Activated CD4-positive, alpha-beta memory T cell treated with anti-CD3 and anti-CD28 coated beads, Interleukin-2, amount 10 ng/mL, durations not matched to agents 7 days and 5 days (primary cell): Measurements from ENCODE around the gene SDCCAG8. TPM values are rescaled to one million over a fixed set of nuclear protein-coding genes. Genes with fewer than 3 reads are reported as not detected.
A peak's percentile ranks its signal among the peaks of the same experiment; 100 is the strongest.

Experiments used
- CTCF ChIA-PET: fragments of 350-600 bp; sonication (Branson Sonifier 250); formaldehyde crosslinking; loops from one replicate; lab custom pipeline; 2021; ENCODE audit warnings: antibody characterized with exemption, inconsistent platforms; lab: Charles Lee
- POLR2A ChIA-PET: fragments of 350-600 bp; sonication (Branson Sonifier 250); formaldehyde crosslinking; loops from one replicate; lab custom pipeline; 2021; ENCODE audit warnings: antibody characterized with exemption; lab: Charles Lee
- DNase-seq: peaks from one replicate; pipeline ENCODE4 v3.0.0-alpha.2; 2020
- H3K27ac Mint-ChIP-seq: one replicate; pipeline ENCODE4 v1.8.0; 2021; ENCODE audit warnings: mild to moderate bottlenecking, mixed read lengths
- H3K27me3 Mint-ChIP-seq: one replicate; pipeline ENCODE4 v1.8.0; 2021; ENCODE audit warnings: mixed read lengths
- H3K36me3 Mint-ChIP-seq: one replicate; pipeline ENCODE4 v1.8.0; 2021; ENCODE audit warnings: low read depth, mixed read lengths
- H3K4me1 Mint-ChIP-seq: one replicate; pipeline ENCODE4 v1.8.0; 2021; ENCODE audit warnings: mixed read lengths
- H3K4me3 Mint-ChIP-seq: one replicate; pipeline ENCODE4 v1.8.0; 2021; ENCODE audit warnings: mild to moderate bottlenecking, mixed read lengths
- H3K9me3 Mint-ChIP-seq: one replicate; pipeline ENCODE4 v1.8.0; 2021; ENCODE audit warnings: mixed read lengths
- total RNA-seq, 2 experiments: library from RNA; stranded (reverse); gene quantifications; one replicate each; pipeline ENCODE4 v1.2.3, GENCODE V29; 2021

The SDCCAG8 gene
- total RNA-seq, 2 experiments from 2014 or later, result 18.8 to 20.3 TPM

DNA sequence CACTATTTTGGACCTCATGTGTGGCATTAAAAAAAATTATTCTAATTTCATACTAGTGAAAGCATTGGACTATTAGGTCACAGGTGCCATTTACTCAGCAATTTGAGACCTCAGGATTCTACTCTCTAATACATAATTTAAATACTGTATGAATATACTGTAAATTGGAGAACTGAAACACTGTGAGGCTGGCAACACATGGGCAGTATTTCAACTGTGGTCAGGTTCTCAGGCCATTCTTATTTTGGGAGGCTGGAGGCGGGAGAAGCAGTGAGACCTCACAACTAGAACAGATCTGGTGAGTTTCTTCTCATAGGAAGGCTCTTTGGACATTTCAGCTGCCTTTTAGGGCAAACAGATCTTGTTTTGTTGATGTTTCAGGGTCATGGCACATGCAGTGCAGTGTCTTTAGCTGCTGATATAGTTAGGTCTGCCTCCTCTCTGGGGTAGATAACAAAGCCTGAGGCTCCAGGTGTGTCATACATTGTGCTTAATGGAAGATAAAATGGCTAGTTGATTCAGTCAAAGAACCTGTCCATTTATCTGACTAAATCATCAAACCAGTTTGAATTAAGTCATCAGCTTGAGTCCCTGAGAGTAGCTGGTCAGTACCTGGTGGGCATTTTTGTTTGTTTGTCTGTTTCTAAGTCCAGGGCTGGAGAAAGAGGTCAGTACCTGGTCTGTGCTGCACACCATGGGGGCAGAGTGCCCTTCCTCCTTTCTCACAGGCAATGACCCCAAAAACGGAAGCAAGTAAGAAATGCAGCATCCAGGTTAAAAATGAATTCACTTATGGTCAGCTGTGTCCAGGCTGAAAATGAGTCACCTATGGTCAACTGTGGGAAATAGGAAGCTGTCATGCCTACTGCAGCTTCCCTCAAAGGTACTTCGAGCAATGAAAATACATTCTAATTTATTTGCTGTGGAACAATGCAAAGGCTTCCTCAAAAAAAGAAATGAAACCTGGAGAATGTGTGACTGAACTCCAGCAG is 216.2 kb downstream of the SDCCAG8 start:
- ChIA-PET CTCF (no interaction called here), POLR2A (no interaction called here)
- no peak for DNase-seq
- H3K27ac Mint-ChIP-seq, result no peak overlapping the region
- H3K4me1 Mint-ChIP-seq, result peaks cover 5% of the 10 kb centered on the region
- no peaks in the 10 kb centered on the region for H3K27me3 Mint-ChIP-seq
- H3K36me3 Mint-ChIP-seq, result no peaks in the 10 kb centered on the region
- no peak overlapping the region for H3K4me3 Mint-ChIP-seq
- no peaks in the 10 kb centered on the region for H3K9me3 Mint-ChIP-seq

DNA sequence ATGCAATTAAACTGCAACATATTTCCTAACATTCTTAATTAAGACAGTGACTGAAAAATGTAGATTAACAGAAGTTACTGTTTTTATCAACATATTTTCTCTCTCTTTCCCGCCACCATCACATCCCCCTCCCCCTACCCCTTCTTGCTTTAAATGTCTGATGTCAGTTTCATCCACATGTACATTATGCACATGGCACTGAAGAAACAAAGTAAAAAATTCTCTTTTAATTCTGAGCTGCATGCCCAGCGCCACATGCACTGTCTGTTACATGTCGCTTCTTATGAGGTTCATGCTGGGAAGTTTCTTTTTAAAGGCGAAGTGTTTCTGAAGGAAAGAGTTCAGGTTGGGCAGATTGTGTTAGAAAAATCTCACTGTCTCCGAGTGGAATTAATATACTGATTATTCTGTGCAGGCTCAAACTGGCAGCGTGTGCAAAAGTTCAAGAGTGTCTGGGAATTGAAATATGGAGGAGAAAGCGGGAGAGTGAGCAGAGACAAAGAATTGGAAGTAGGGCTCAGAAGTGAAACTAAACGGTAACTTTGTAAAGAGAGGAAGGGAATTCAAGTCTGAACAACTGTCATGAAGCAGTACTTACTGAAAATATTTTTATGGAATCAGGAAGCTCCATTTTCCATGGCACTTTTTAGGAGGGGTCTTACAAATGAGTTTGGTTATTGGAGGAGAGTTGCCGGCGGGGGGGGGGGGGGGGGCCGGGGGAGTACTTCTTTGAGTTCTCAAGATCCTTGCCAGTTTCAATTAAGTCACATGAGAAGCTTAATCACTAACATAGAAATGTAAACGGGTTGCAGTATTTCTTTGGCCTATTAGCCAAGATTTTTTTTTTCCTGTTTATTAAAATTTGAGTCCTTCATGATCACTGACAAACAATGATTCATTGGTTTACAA is 217.6 kb downstream of the SDCCAG8 start:
- H3K4me1 Mint-ChIP-seq, result peaks cover 5% of the 10 kb centered on the region
- DNase-seq, result no peak
- ChIA-PET CTCF (interaction anchor here (1.2 kb wide), 1 partner anchor 129 kb away, joined by 3 read pairs; no protein-coding TSS in a partner anchor), POLR2A (no interaction called here)
- H3K36me3 Mint-ChIP-seq, result no peaks in the 10 kb centered on the region
- no peaks in the 10 kb centered on the region for H3K27me3 Mint-ChIP-seq
- H3K27ac Mint-ChIP-seq, result no peak overlapping the region
- H3K9me3 Mint-ChIP-seq, result no peaks in the 10 kb centered on the region
- peak overlapping the region; percentile 50 for H3K4me3 Mint-ChIP-seq

DNA sequence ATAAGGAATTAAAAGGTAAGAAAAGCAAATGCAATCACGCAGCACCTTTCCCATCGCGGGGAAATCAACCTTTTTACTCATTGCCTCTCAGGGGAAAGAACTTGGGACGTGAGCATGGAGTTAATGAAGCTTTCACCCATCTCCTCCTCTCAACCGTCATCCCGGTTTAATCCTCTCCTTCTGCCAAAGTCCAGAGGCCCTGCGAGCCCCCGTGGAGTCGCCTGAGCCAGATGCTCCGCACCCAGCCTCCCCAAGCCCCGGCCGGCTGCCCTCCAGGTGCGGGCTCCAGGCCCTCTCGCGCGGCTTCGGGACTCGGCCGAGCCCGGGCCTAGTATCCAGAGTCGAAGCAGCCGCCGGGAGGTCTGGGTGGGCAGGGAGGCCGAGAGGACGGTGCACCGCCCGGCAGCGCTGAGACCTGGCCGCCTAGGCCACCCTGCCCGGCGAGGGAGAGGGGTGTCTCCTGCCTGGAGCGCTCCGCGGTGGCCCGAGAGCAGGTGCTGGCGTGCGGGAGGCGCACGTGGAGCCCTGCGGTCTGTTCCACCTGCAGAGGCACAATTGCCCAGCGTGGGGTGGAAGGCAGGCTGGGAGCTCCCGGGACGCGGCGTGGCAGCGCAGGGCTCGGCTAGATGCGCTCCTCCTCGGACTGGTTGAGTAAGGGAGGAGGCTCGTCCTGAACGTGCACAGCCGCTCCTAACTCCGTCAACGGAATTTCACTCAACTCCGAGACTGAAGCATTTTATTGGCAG is 218.5 kb downstream of the SDCCAG8 start:
- no peak for DNase-seq
- Mint-ChIP-seq H3K27ac (no peak overlapping the region), H3K4me3 (no peak overlapping the region), H3K9me3 (no peaks in the 10 kb centered on the region), H3K36me3 (no peaks in the 10 kb centered on the region), H3K4me1 (peaks cover 5% of the 10 kb centered on the region), H3K27me3 (no peaks in the 10 kb centered on the region)
- ChIA-PET POLR2A (no interaction called here), CTCF (interaction anchor here (1.2 kb wide), 1 partner anchor 130 kb away, joined by 3 read pairs; no protein-coding TSS in a partner anchor)

DNA sequence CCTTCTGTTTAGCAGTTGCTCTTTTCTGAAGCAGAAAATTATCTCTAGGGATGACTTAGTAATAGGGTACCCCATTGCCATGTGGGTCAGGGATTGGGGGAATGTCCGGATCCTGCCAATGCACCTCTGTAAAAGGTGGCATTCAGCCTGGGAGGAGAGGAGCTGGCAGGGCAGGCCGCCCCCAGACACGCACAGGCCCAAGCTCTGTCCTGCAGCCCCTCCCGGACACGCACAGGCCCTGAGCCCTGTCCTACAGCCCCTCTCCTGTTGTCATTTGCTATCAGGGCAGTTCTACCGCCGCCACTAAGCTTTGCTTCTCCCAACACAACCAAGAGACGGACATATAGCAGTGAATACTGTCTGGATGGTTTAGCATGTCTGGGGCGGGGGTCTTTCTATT is 219.1 kb downstream of the SDCCAG8 start:
- CTCF ChIA-PET, result no interaction called here
- Mint-ChIP-seq H3K36me3 (no peaks in the 10 kb centered on the region), H3K27ac (no peak overlapping the region), H3K4me3 (no peak overlapping the region), H3K9me3 (no peaks in the 10 kb centered on the region), H3K27me3 (no peaks in the 10 kb centered on the region), H3K4me1 (peaks cover 5% of the 10 kb centered on the region)
- DNase-seq, result no peak
- POLR2A ChIA-PET, result no interaction called here

GRCh38 chr1:243475966-243476365 is 220.1 kb downstream of the SDCCAG8 start:
- Mint-ChIP-seq H3K9me3 (no peaks in the 10 kb centered on the region), H3K27ac (no peak overlapping the region), H3K4me3 (no peak overlapping the region), H3K4me1 (peaks cover 5% of the 10 kb centered on the region), H3K36me3 (no peaks in the 10 kb centered on the region), H3K27me3 (no peaks in the 10 kb centered on the region)
- ChIA-PET POLR2A (no interaction called here), CTCF (interaction anchor here (1.1 kb wide), 1 partner anchor 132 kb away, joined by 3 read pairs; no protein-coding TSS in a partner anchor)
- DNase-seq, result no peak

DNA sequence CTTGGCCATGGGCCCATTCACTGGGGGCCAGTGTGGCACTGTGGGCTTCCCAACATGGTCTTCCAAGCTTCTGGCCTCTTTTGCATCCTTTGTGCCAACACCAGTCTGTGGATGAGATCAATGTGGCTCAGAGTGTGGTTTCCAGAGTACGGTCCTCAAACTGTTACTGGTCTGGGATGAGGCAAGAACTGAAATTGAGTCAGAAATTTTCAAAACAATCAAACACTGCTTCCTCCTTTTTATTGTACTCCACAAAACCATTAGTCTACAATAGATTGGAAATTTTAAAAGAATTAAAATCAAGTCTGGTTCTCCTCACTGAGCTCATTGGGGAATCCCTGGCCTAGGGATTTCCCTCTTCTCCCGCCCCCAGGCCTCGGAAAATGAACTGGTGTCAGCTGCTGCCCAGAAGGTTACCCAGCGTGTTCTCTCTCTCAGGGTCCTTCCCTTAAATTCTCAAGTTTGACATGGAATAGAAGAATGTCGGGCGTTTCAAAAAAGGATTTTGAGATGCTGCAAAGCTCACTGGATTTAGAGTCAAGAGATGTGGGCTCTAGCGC is 222.0 kb downstream of the SDCCAG8 start:
- H3K4me1 Mint-ChIP-seq, result peaks cover 20% of the 10 kb centered on the region
- no peak overlapping the region for H3K27ac Mint-ChIP-seq
- no peaks in the 10 kb centered on the region for H3K27me3 Mint-ChIP-seq
- H3K36me3 Mint-ChIP-seq, result no peaks in the 10 kb centered on the region
- H3K9me3 Mint-ChIP-seq, result no peaks in the 10 kb centered on the region
- CTCF ChIA-PET, result no interaction called here
- POLR2A ChIA-PET, result no interaction called here
- DNase-seq, result no peak
- no peak overlapping the region for H3K4me3 Mint-ChIP-seq

DNA sequence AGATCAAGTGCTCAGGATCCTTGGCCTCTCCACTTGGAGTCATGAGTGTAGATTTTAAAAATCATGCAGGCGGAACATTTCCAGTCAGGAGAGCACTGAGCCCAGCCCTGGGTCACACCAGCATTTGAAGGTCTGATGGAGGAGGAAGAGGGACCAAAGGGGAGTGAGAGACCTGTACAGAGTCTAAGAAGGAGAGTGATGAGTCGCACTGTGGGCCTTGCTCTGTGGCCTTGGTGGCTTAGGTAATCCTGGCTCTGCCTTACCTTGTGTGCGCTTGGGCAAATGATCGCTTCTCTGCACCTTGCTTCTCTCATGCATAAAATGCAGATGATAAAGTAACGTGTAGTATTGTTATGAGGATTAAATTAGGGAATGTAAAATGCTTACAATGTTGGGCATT is 225.3 kb downstream of the SDCCAG8 start:
- DNase-seq, result no peak
- ChIA-PET CTCF (no interaction called here), POLR2A (no interaction called here)
- no peaks in the 10 kb centered on the region for H3K36me3 Mint-ChIP-seq
- H3K9me3 Mint-ChIP-seq, result no peaks in the 10 kb centered on the region
- no peak overlapping the region for H3K4me3 Mint-ChIP-seq
- peaks cover 2% of the 10 kb centered on the region for H3K27me3 Mint-ChIP-seq
- peaks cover 21% of the 10 kb centered on the region for H3K4me1 Mint-ChIP-seq
- H3K27ac Mint-ChIP-seq, result no peak overlapping the region

GRCh38 chr1:243482141-243483022 is 226.5 kb downstream of the SDCCAG8 start:
- Mint-ChIP-seq H3K9me3 (no peaks in the 10 kb centered on the region), H3K27ac (no peak overlapping the region), H3K36me3 (no peaks in the 10 kb centered on the region), H3K27me3 (peaks cover 2% of the 10 kb centered on the region), H3K4me3 (peak overlapping the region; percentile 59), H3K4me1 (peaks cover 21% of the 10 kb centered on the region)
- ChIA-PET CTCF (no interaction called here), POLR2A (no interaction called here)
- peak; percentile 22 for DNase-seq

GRCh38 chr1:243483071-243483771 is 227.4 kb downstream of the SDCCAG8 start:
- Mint-ChIP-seq H3K9me3 (no peaks in the 10 kb centered on the region), H3K4me3 (peak overlapping the region; percentile 59), H3K27me3 (peaks cover 2% of the 10 kb centered on the region), H3K4me1 (peaks cover 21% of the 10 kb centered on the region), H3K36me3 (no peaks in the 10 kb centered on the region), H3K27ac (no peak overlapping the region)
- DNase-seq, result no peak
- POLR2A ChIA-PET, result no interaction called here
- CTCF ChIA-PET, result no interaction called here

- Mint-ChIP-seq H3K27ac (no peak overlapping the region), H3K9me3 (no peaks in the 10 kb centered on the region), H3K36me3 (no peaks in the 10 kb centered on the region), H3K27me3 (peaks cover 2% of the 10 kb centered on the region), H3K4me3 (peak overlapping the region; percentile 50), H3K4me1 (peaks cover 21% of the 10 kb centered on the region)
- DNase-seq, result no peak
- ChIA-PET CTCF (no interaction called here), POLR2A (no interaction called here)
These were observed 228.1 kb downstream of the SDCCAG8 start for GRCh38 chr1:243483952-243484351.

GRCh38 chr1:243487036-243487648 is 231.3 kb downstream of the SDCCAG8 start:
- POLR2A ChIA-PET, result no interaction called here
- no peak overlapping the region for H3K27ac Mint-ChIP-seq
- H3K4me1 Mint-ChIP-seq, result peaks cover 12% of the 10 kb centered on the region

More at GRCh38 chr1:243487036-243487648, 231.3 kb downstream of the SDCCAG8 start:
- no peak for DNase-seq
- Mint-ChIP-seq H3K4me3 (no peak overlapping the region), H3K36me3 (no peaks in the 10 kb centered on the region), H3K9me3 (no peaks in the 10 kb centered on the region), H3K27me3 (peaks cover 2% of the 10 kb centered on the region)
- CTCF ChIA-PET, result no interaction called here
